Body of pancreas (tissue), 4 donors: ENCODE measurements around the gene ZXDC.

Experiments used
- POLR2A ChIP-seq, 3 donors: fragments of 450-650 bp; IDR thresholded peaks; one replicate each; pipeline ENCODE4 v1.6.1; 2016; ENCODE audit warnings: antibody characterized with exemption in 3 of 3, mild to moderate bottlenecking in 2 of 3
- TF ChIP-seq, protein P1 (sequence below), 7 experiments: fragments of 450-650 bp in 4 of 7; fragments of 200-600 bp in 3 of 7; sonication (generic) in 3 of 7; IDR thresholded peaks; one replicate each; pipeline ENCODE4 v1.5.1; 2016 to 2019; ENCODE audit warnings: antibody characterized with exemption in 7 of 7

DNA sequence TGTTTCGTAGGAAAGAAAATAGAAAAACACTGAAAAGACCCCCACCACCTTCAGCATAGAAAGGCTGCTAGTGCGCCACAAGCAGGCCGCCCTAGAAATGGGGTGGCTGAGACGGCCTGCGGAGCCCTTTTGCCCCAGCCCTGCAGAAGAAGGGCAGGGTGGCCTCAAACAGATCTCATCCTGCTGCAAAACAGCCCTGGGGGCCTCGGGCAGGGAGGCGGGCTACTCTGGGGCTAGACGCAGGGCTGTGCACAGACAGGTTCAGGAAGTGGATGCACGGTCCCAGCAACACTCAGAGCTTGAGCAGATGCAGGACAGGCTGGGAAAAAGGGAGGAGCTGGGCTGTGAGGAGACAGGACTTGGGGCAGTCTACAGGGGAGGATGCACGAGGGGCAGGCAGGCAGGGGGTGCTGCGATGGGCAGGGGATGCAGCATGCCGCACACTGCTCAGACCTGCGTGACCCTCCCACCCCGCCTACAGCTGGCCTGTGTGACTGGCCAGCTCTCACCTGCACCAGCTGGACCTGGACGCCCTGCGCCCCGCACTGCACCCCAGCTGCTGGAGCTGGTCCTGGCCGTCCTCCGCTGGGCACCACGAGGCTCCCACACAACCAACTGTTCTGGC lies 34.3 kb downstream of the ZXDC start:
- TF ChIP-seq, protein P1, sequence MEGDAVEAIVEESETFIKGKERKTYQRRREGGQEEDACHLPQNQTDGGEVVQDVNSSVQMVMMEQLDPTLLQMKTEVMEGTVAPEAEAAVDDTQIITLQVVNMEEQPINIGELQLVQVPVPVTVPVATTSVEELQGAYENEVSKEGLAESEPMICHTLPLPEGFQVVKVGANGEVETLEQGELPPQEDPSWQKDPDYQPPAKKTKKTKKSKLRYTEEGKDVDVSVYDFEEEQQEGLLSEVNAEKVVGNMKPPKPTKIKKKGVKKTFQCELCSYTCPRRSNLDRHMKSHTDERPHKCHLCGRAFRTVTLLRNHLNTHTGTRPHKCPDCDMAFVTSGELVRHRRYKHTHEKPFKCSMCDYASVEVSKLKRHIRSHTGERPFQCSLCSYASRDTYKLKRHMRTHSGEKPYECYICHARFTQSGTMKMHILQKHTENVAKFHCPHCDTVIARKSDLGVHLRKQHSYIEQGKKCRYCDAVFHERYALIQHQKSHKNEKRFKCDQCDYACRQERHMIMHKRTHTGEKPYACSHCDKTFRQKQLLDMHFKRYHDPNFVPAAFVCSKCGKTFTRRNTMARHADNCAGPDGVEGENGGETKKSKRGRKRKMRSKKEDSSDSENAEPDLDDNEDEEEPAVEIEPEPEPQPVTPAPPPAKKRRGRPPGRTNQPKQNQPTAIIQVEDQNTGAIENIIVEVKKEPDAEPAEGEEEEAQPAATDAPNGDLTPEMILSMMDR (IDR thresholded peaks at IDR 0.05) = no peak
- TF ChIP-seq POLR2A (IDR thresholded peaks at IDR 0.05) = no peak
